ENCODE measurements around the gene JARID2. TPM values are rescaled to one million over a fixed set of nuclear protein-coding genes. Genes with fewer than 3 reads are reported as not detected.
A peak's percentile ranks its signal among the peaks of the same experiment; 100 is the strongest.

JARID2 gene
- total RNA-seq, 6 experiments from 2014 or later: 2.5 to 3.9 (median 3.0) TPM

DNA sequence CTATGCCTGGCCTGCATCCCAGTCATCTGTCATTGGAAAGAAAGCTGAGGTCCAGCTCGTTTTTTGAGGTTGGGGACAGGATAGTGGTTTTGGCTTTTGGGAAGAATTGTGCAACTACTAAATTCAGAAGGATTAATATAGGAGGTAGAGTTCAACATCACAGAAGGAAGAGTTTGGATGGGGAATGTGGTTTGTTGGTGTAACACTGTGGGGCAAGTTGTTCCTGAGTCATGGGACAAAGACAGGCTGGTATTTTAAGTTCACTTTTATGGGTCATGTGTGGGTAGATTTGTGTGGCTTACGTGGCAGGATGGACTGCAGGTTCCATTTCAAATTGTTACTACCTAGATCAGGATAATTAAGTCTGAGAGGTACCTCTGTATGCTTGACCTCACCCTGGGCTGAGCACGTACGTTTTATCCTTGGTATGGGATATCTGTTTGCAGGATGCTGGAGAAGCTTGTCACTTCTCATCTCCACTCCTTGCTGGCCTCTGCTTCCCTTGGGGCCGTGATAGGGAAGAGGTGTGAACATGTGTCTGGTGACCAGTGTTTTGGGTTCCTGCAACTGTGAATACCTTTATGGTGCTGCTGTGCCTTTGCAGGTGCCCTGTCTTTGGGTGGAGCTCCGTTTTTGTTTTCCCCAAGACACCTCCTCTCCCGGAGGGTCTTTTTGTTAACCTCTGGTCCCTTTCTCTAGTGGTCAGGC lies 177.6 kb downstream of the JARID2 start:
- ATAC-seq: no peak

DNA sequence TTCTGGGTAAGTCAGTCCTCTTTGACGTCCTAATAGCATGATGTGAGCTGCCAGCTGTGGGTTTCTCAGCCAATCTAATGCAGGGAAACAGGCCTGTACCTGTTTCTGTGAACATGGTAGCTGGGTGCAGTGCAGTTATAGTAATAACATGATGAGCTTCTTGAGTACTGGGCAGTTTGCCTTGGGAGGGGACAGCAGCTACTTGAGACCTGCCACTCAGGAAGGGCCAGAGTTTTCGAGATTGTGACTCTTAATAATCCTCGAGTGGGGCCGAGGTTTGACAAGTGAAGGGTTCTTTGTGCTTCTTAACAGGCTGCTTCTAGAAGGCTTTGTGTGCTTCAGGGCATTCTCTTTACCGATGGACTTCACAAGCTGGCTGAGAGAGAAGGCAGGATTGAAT lies 180.1 kb downstream of the JARID2 start:
- H3K9me3 ChIP-seq: no peaks in the 10 kb centered on the region
- H3K4me3 ChIP-seq: no peak overlapping the region
- no peaks in the 10 kb centered on the region for H3K27me3 ChIP-seq
- TF ChIP-seq, protein P1, sequence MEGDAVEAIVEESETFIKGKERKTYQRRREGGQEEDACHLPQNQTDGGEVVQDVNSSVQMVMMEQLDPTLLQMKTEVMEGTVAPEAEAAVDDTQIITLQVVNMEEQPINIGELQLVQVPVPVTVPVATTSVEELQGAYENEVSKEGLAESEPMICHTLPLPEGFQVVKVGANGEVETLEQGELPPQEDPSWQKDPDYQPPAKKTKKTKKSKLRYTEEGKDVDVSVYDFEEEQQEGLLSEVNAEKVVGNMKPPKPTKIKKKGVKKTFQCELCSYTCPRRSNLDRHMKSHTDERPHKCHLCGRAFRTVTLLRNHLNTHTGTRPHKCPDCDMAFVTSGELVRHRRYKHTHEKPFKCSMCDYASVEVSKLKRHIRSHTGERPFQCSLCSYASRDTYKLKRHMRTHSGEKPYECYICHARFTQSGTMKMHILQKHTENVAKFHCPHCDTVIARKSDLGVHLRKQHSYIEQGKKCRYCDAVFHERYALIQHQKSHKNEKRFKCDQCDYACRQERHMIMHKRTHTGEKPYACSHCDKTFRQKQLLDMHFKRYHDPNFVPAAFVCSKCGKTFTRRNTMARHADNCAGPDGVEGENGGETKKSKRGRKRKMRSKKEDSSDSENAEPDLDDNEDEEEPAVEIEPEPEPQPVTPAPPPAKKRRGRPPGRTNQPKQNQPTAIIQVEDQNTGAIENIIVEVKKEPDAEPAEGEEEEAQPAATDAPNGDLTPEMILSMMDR (IDR thresholded peaks at IDR 0.05): no peak
- 84% methylated on average over 4 of the region's 5 CpGs for WGBS (ENCODE audit: insufficient coverage, low coverage, low lambda C conversion rate, missing lambda C conversion rate)
- H3K36me3 ChIP-seq: no peaks in the 10 kb centered on the region
- H3K27ac ChIP-seq: no peak overlapping the region
- intact Hi-C loops (cut with DNase I): no loop called here
- DNase-seq (no peak), ATAC-seq (no peak)
- peaks cover 0 to 24% (median 5%) of the 10 kb centered on the region in 4 donors for H3K4me1 ChIP-seq

More for the DNA sequence above, 177.6 kb downstream of the JARID2 start:
- TF ChIP-seq, protein P1 (IDR thresholded peaks at IDR 0.05): no peak
- TF ChIP-seq POLR2A (IDR thresholded peaks at IDR 0.05): no peak
- intact Hi-C loops (cut with DNase I): no loop called here
- H3K4me3 ChIP-seq: no peak overlapping the region
- no peak overlapping the region for H3K27ac ChIP-seq
- peaks cover 0 to 4% (median 0%) of the 10 kb centered on the region in 4 donors for H3K4me1 ChIP-seq
- H3K9me3 ChIP-seq: peaks cover 0 to 11% (median 0%) of the 10 kb centered on the region in 4 donors
- no peaks in the 10 kb centered on the region for H3K36me3 ChIP-seq
- 88% methylated on average over 2 of the region's 7 CpGs for WGBS (ENCODE audit: insufficient coverage, low coverage, low lambda C conversion rate, missing lambda C conversion rate)
- H3K27me3 ChIP-seq: no peaks in the 10 kb centered on the region
- no peak for DNase-seq

DNA sequence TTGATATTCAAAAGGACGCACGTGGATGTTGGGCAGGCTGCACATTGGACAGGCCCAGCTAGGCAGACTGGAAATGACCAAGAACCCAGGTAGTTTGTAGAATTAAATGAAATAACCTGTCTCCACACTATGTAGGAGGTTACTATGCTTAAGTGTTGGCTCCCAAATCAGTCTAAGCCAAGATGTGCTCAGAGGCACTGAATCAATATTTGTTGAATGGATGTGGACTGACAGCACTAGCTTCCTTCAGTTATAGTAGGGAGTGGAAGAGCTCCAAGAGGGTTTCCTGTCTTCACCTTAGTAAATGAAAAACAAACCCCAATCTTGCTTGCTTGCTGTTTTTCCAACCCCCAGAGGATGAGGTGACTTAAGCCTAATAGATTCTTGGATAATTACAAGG lies 180.5 kb downstream of the JARID2 start:
- Histone ChIP-seq H3K36me3 (no peaks in the 10 kb centered on the region), H3K9me3 (no peaks in the 10 kb centered on the region), H3K27ac (no peak overlapping the region), H3K4me1 (peaks cover 0 to 28% (median 7%) of the 10 kb centered on the region in 4 donors), H3K4me3 (no peak overlapping the region), H3K27me3 (no peaks in the 10 kb centered on the region)
- ATAC-seq (peak in 1 of 4 donors; percentile 29), DNase-seq (no peak)
- WGBS (ENCODE audit: insufficient coverage, low coverage, low lambda C conversion rate, missing lambda C conversion rate): 92% methylated on average over 2 of the region's 2 CpGs
- intact Hi-C loops (cut with DNase I): no loop called here
- no peak for TF ChIP-seq POLR2A (IDR thresholded peaks at IDR 0.05)
- TF ChIP-seq, protein P1 (IDR thresholded peaks at IDR 0.05): no peak

DNA sequence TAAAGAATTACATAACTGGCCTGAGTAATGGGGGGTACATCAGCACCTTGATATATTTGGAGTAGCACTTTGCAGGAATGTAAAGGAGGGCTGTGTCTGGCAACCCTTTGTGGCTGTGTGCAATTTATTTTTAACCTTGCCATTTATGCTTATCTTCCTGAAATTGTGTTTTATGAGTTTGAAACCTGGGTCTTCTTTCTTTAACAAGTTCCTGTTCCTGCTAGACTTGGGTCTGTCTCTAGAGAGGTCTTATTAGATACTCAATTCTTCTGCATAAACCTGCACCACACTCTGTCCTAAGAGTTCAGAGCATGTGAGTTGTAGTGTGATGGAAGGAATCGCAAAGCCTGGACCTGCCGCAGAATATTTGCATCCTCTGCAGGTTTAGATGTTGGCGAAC lies 181.0 kb downstream of the JARID2 start:
- DNase-seq (no peak), ATAC-seq (no peak)
- Histone ChIP-seq H3K9me3 (no peaks in the 10 kb centered on the region), H3K27ac (no peak overlapping the region), H3K36me3 (no peaks in the 10 kb centered on the region), H3K4me3 (no peak overlapping the region), H3K4me1 (peaks cover 0 to 33% (median 10%) of the 10 kb centered on the region in 4 donors), H3K27me3 (no peaks in the 10 kb centered on the region)
- intact Hi-C loops (cut with DNase I): no loop called here
- 74% methylated on average over 3 of the region's 3 CpGs for WGBS (ENCODE audit: insufficient coverage, low coverage, low lambda C conversion rate, missing lambda C conversion rate)
- TF ChIP-seq, protein P1 (IDR thresholded peaks at IDR 0.05): no peak
- no peak for TF ChIP-seq POLR2A (IDR thresholded peaks at IDR 0.05)
